Esophagus (tissue), 2 donors: Measurements from ENCODE around the gene ATP2B2. TPM values are rescaled to one million over a fixed set of nuclear protein-coding genes. Genes with fewer than 3 reads are reported as not detected.

Source experiments
- H3K27ac ChIP-seq, 2 donors: one replicate each; pipeline ENCODE4 v1.5.1; 2013; ENCODE audit warnings: low read depth in 2 of 2, mild to moderate bottlenecking in 2 of 2, inconsistent platforms in 1 of 2, low read length in 1 of 2, moderate library complexity in 1 of 2
- H3K27me3 ChIP-seq, 2 donors: one replicate each; pipeline ENCODE4 v1.6.1; 2013; ENCODE audit warnings: low read length in 2 of 2, control low read depth in 1 of 2, mild to moderate bottlenecking in 1 of 2; ENCODE audit not compliant: insufficient read depth in 2 of 2, control insufficient read depth in 1 of 2
- H3K36me3 ChIP-seq, 2 donors: one replicate each; pipeline ENCODE4 v1.6.1; 2013; ENCODE audit warnings: low read length in 1 of 2; ENCODE audit not compliant: control insufficient read depth in 2 of 2, insufficient read depth in 2 of 2
- H3K4me1 ChIP-seq, 2 donors: one replicate each; pipeline ENCODE4 v1.6.1; 2013; ENCODE audit warnings: low read length in 1 of 2; ENCODE audit not compliant: control insufficient read depth in 2 of 2, insufficient read depth in 2 of 2
- H3K4me3 ChIP-seq, 2 donors: one replicate each; pipeline ENCODE4 v1.5.1; 2013; ENCODE audit warnings: low read length in 2 of 2, mild to moderate bottlenecking in 2 of 2, low read depth in 1 of 2, moderate library complexity in 1 of 2
- H3K9me3 ChIP-seq, 2 donors: one replicate each; pipeline ENCODE4 v1.6.1; 2013; ENCODE audit warnings: mild to moderate bottlenecking in 2 of 2, low read depth in 1 of 2, low read length in 1 of 2, moderate library complexity in 1 of 2; ENCODE audit not compliant: control insufficient read depth in 2 of 2, insufficient read depth in 1 of 2
- WGBS, 2 donors: extraction: QIAGEN DNeasy Blood & Tissue Kit; methylation state at CpG; one replicate each; pipeline ENCODE4 v1.1.7; 2013; 5-methylcytosine and 5-hydroxymethylcytosine counted together
- polyA plus RNA-seq, 2 donors: library from polyadenylated mRNA; stranded (reverse); fragments of 200-250 nt; gene quantifications; one replicate each; pipeline ENCODE4 v1.2.3, GENCODE V29; 2013
- donor health status: healthy with polysubstance abuse.
- donor health status: Bipolar disorder and iron deficiency.

ATP2B2 gene
- polyA plus RNA-seq, 2 donors, result 0.06 to 0.08 TPM

DNA sequence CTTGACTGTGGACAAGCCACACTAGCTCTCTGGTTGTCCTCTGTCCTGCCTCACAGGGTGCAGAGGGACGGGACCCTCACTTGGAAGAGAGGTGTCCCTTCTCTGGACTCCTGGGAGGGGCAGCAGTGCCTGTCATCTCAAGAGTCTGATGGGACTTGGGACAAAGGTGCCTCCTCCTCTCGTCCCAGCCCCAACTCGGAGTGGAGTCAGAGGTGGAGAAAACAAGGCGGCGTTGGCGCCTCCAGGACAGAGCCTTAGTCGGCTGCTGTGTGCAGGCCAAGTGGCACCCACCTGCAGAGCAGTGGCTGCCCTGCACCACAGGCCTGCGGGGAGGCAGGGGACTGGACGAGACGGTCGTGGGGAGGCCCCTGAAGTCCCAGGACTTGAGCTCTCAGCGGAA is 175.1 kb downstream of the ATP2B2 start:
- H3K9me3 ChIP-seq, result no peaks in the 10 kb centered on the region
- no peaks in the 10 kb centered on the region for H3K36me3 ChIP-seq
- H3K27ac ChIP-seq, result no peak overlapping the region
- WGBS, 2 donors, result 71 to 75% methylated on average over 12 of the region's 12 CpGs
- no peak overlapping the region for H3K4me3 ChIP-seq
- H3K27me3 ChIP-seq, result peaks cover 0 to 3% of the 10 kb centered on the region in 2 donors
- no peaks in the 10 kb centered on the region for H3K4me1 ChIP-seq

GRCh38 chr3:10329495-10330015 is 175.8 kb downstream of the ATP2B2 start:
- Histone ChIP-seq H3K36me3 (no peaks in the 10 kb centered on the region), H3K9me3 (no peaks in the 10 kb centered on the region), H3K4me3 (no peak overlapping the region), H3K4me1 (no peaks in the 10 kb centered on the region), H3K27ac (no peak overlapping the region), H3K27me3 (peaks cover 0 to 3% of the 10 kb centered on the region in 2 donors)
- 73 to 74% methylated on average over 14 of the region's 14 CpGs for WGBS, 2 donors

DNA sequence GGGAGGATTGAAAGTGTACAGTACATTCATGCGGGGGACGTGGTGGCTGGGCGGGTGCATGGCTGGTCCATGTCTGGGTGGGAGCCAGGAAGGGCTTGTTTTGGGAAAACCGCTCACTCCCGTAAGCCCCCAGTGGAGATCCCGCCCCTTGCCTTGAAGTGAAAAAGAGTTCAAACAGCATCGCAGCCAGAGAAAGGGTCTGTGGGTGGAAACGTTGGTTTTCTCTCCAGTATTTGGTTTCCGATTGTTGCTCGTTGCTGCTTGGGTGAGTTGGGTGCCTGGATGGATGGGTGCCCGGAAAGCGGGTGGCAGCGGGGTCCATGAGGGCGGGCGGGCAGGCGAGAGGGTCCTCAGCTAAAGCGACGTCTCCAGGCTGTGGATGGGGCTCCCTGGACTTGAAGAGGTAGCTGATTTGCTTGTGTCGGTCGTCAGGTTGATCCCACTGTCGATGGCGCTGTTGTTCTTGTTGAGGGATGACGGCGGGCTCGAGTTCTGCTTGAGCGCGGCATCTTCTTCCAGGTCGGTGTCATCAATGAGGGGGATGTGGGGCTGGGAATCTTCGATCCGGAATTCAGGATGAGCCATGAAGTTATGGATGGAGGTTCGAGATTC is 176.8 kb downstream of the ATP2B2 start:
- H3K4me1 ChIP-seq, result no peaks in the 10 kb centered on the region
- H3K36me3 ChIP-seq, result no peaks in the 10 kb centered on the region
- H3K27me3 ChIP-seq, result peaks cover 0 to 3% of the 10 kb centered on the region in 2 donors
- 42 to 44% methylated on average over 31 of the region's 31 CpGs for WGBS, 2 donors
- H3K27ac ChIP-seq, result no peak overlapping the region
- no peaks in the 10 kb centered on the region for H3K9me3 ChIP-seq
- H3K4me3 ChIP-seq, result no peak overlapping the region

DNA sequence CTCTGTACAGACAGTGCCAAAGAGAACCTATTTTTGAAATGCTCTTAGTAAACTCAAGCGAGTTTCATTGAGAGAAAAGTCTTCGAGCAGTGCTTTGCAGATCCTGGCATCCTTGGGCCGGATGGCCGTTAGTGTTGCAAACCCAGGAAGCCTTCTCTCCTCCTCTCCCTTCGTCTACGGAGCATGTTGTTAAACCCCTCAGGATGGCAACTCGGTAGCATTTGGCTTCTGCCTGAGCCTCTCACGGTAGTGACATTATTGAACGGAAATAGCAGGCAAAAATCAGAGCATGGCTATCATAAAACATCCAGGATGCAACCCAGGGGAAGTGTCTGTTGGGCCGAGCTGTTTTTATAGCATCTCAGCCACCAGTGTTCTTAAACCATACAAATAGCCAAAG is 177.8 kb downstream of the ATP2B2 start:
- Histone ChIP-seq H3K27me3 (peaks cover 0 to 3% of the 10 kb centered on the region in 2 donors), H3K4me3 (no peak overlapping the region), H3K36me3 (no peaks in the 10 kb centered on the region), H3K4me1 (no peaks in the 10 kb centered on the region), H3K9me3 (no peaks in the 10 kb centered on the region), H3K27ac (no peak overlapping the region)
- 60% methylated on average over 10 of the region's 10 CpGs for WGBS, 2 donors

DNA sequence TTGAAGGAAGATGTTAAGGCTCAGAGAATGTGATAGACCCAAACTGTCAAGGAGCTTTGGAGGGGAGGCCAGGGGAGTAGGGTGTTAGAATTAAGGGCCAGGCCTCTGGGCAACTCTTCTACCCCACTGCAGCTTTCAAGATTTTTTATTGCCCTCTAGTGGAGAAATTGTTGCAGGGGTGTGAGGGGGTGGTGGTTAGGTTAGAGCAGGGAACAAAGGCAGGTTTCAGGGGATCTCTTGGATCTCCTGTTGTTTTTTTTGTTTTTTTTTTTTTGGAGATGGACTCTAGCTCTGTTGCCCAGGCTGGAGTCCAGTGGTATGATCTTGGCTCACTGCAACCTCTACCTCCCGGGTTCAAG is 183.1 kb downstream of the ATP2B2 start:
- H3K4me1 ChIP-seq, result no peaks in the 10 kb centered on the region
- no peaks in the 10 kb centered on the region for H3K9me3 ChIP-seq
- WGBS, 2 donors, result 92 to 94% methylated on average over 1 of the region's 1 CpG
- H3K36me3 ChIP-seq, result peaks cover 0 to 8% of the 10 kb centered on the region in 2 donors
- H3K27me3 ChIP-seq, result no peaks in the 10 kb centered on the region
- no peak overlapping the region for H3K27ac ChIP-seq
- H3K4me3 ChIP-seq, result no peak overlapping the region

DNA sequence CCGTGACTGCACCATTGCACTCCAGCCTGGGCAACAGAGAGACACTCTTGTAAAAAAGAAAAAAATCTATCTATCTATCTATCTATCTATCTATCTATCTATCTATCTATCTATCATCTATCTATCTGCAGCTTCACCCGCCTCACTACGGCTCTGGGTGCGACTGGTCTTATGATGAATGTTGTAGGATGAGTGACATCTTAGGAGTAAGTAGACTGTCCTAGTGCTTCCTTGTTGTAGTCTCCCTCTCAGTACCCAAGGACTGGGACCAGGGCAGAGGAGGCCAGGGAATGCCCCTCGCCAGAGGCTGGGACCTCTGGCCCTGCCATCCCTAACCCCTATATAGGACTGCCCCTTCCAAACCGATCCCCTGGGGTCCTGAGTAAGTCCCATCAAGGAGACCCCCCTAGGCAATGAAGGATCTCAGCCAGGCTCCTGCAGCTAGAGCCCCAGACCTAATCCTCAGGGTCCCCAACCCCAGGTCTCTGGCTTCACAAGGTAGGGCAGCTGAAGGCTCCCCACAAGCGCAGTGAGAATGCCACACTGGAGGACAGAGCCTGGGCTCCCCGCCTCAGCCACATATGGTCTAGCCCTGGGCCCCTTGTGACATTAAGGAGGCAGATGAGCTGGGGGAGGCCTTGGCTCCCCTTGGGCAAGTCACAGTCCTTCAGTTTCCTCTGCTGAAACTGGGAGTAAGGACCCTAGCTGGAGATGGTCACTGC is 183.6 kb downstream of the ATP2B2 start:
- H3K4me1 ChIP-seq, result no peaks in the 10 kb centered on the region
- H3K9me3 ChIP-seq, result no peaks in the 10 kb centered on the region
- H3K27ac ChIP-seq, result peak overlapping the region in 1 of 2 donors; percentile 93
- 92 to 93% methylated on average over 8 of the region's 8 CpGs for WGBS, 2 donors
- no peak overlapping the region for H3K4me3 ChIP-seq
- no peaks in the 10 kb centered on the region for H3K27me3 ChIP-seq
- H3K36me3 ChIP-seq, result peaks cover 0 to 9% of the 10 kb centered on the region in 2 donors

- no peaks in the 10 kb centered on the region for H3K27me3 ChIP-seq
- 0% methylated on average over 9 of the region's 9 CpGs for whole genome bisulfite sequencing, 2 donors
Measured at GRCh38 chr3:10320320-10320677, 185.1 kb downstream of the ATP2B2 start.

GRCh38 chr3:10319804-10320203 is 185.6 kb downstream of the ATP2B2 start:
- H3K36me3 ChIP-seq, result peaks cover 4 to 18% of the 10 kb centered on the region in 2 donors
- no peaks in the 10 kb centered on the region for H3K27me3 ChIP-seq
- H3K4me3 ChIP-seq, result peak overlapping the region; percentile 83 to 99
- H3K9me3 ChIP-seq, result no peaks in the 10 kb centered on the region
- WGBS, 2 donors, result 7 to 12% methylated on average over 3 of the region's 3 CpGs
- no peaks in the 10 kb centered on the region for H3K4me1 ChIP-seq
- H3K27ac ChIP-seq, result peak overlapping the region in 1 of 2 donors; percentile 58

More at GRCh38 chr3:10320320-10320677, 185.1 kb downstream of the ATP2B2 start:
- peaks cover 4 to 14% of the 10 kb centered on the region in 2 donors for H3K36me3 ChIP-seq
- peak overlapping the region; percentile 83 to 99 for H3K4me3 ChIP-seq
- peak overlapping the region; percentile 58 to 93 for H3K27ac ChIP-seq
- no peaks in the 10 kb centered on the region for H3K9me3 ChIP-seq
- no peaks in the 10 kb centered on the region for H3K4me1 ChIP-seq

DNA sequence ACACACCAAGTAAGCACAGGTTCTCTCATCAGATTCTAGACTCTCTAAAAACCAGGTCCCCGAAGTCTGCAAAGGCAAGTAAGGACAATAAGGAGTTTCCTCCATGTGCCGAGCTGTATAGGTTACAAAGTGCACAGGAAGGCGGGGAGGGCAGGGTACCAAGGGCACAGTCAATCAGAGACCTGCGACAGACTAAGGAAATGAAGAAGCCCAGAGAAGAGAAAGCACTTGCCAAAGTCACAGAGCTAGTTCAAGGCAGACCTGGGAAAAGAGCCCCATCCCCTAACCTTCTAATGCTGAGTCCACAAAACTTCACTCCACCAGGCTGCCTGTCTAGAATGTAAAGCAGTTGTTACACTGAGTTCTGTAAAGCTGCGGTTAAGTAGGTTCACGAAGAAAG is 186.1 kb downstream of the ATP2B2 start:
- no peak overlapping the region for H3K27ac ChIP-seq
- H3K27me3 ChIP-seq, result no peaks in the 10 kb centered on the region
- peaks cover 4 to 21% of the 10 kb centered on the region in 2 donors for H3K36me3 ChIP-seq
- WGBS, 2 donors, result 62 to 72% methylated on average over 6 of the region's 6 CpGs
- no peak overlapping the region for H3K4me3 ChIP-seq
- no peaks in the 10 kb centered on the region for H3K9me3 ChIP-seq
- no peaks in the 10 kb centered on the region for H3K4me1 ChIP-seq
